ENCODE data around the gene A3GALT2.
"Not testable (repeated sequence)": the region's sequence is repeated elsewhere in the genome, so short reads cannot be mapped to it uniquely, and the experiment has no call there.

GRCh38 chr1:33309351-33309750, 11.5 kb downstream of the A3GALT2 start:
- not testable (repeated sequence) for TF ChIP-seq POLR2AphosphoS5 (IDR thresholded peaks at IDR 0.05; ENCODE audit: low read depth, low read length); TAF1 (IDR thresholded peaks at IDR 0.05; ENCODE audit: borderline replicate concordance, low read depth, low read length)

Measured in GM12892 (cell line).